RWPE2 (cell line): ENCODE results near the gene CDK10.

Source experiments
- ATAC-seq: fragments of 200-7000 bp; cut with Tn5 transposase; 3 replicates; pipeline ENCODE4 v1.9.1; 2021; ENCODE audit warnings: low read depth
- DNase-seq: peaks from one replicate; pipeline ENCODE4 v3.0.0-alpha.2; 2020; ENCODE audit warnings: low spot score
- H3K27ac ChIP-seq: fragments of 450-650 bp; 2 replicates; pipeline ENCODE4 v1.5.1; 2017; ENCODE audit warnings: mild to moderate bottlenecking; ENCODE audit not compliant: poor library complexity, severe bottlenecking
- H3K27me3 ChIP-seq: fragments of 250-450 bp; sonication (Bioruptor Pico); 2 replicates; pipeline ENCODE4 v1.5.1; 2021; ENCODE audit warnings: mild to moderate bottlenecking, moderate library complexity; ENCODE audit not compliant: insufficient read depth, poor library complexity, severe bottlenecking
- H3K36me3 ChIP-seq: fragments of 250-450 bp; sonication (Bioruptor Pico); 2 replicates; pipeline ENCODE4 v1.5.1; 2020; ENCODE audit warnings: low read depth, mild to moderate bottlenecking, moderate library complexity
- H3K4me1 ChIP-seq: fragments of 250-450 bp; sonication (Bioruptor Pico); 2 replicates; pipeline ENCODE4 v1.5.1; 2021; ENCODE audit warnings: mild to moderate bottlenecking, moderate library complexity; ENCODE audit not compliant: insufficient read depth, poor library complexity, severe bottlenecking
- H3K4me3 ChIP-seq: fragments of 250-450 bp; sonication (Bioruptor Pico); 2 replicates; pipeline ENCODE4 v1.5.1; 2021; ENCODE audit warnings: mild to moderate bottlenecking, moderate library complexity; ENCODE audit not compliant: severe bottlenecking
- H3K9me3 ChIP-seq: fragments of 250-450 bp; sonication (Bioruptor Pico); 2 replicates; pipeline ENCODE4 v1.5.1; 2021; ENCODE audit warnings: mild to moderate bottlenecking, moderate library complexity; ENCODE audit not compliant: severe bottlenecking
- CTCF ChIP-seq: fragments of 450-650 bp; IDR thresholded peaks from one replicate; pipeline ENCODE4 v1.5.1; 2017; ENCODE audit warnings: mild to moderate bottlenecking, moderate library complexity; ENCODE audit not compliant: poor library complexity, severe bottlenecking

Gene CDK10

GRCh38 chr16:89716493-89716892 lies 30.0 kb downstream of the CDK10 start:
- peaks cover 12% of the 10 kb centered on the region for H3K4me1 ChIP-seq

GRCh38 chr16:89716916-89717687 lies 30.6 kb downstream of the CDK10 start:
- peaks cover 12% of the 10 kb centered on the region for H3K4me1 ChIP-seq

More at GRCh38 chr16:89716493-89716892, 30.0 kb downstream of the CDK10 start:
- TF ChIP-seq CTCF, result no peak
- ATAC-seq (no peak), DNase-seq (peak; percentile 69)
- Histone ChIP-seq H3K4me3 (no peak overlapping the region), H3K27ac (no peak overlapping the region), H3K9me3 (no peaks in the 10 kb centered on the region), H3K36me3 (peaks cover 29% of the 10 kb centered on the region), H3K27me3 (no peaks in the 10 kb centered on the region)

GRCh38 chr16:89717688-89718505 lies 31.4 kb downstream of the CDK10 start:
- peak; percentile 56 for DNase-seq

More at GRCh38 chr16:89716916-89717687, 30.6 kb downstream of the CDK10 start:
- ATAC-seq (no peak), DNase-seq (no peak)
- H3K9me3 ChIP-seq, result no peaks in the 10 kb centered on the region
- H3K36me3 ChIP-seq, result peaks cover 29% of the 10 kb centered on the region
- no peak for TF ChIP-seq CTCF
- no peaks in the 10 kb centered on the region for H3K27me3 ChIP-seq
- H3K27ac ChIP-seq, result no peak overlapping the region
- H3K4me3 ChIP-seq, result no peak overlapping the region

DNA sequence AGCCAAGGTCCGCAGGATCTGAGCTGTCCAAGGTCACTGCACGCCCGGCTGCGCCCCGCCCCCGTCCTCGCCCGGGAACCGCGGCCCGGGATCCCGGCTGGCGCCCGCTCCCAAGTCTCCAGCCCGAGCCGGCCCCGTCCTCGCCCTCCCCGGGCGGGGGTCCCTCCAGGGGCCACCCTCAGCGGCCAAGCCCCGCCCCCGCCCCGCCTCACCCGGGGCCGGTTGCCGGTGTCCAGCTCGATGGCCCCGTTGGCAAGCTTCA lies 34.0 kb downstream of the CDK10 start:
- Histone ChIP-seq H3K4me1 (peaks cover 18% of the 10 kb centered on the region), H3K36me3 (peaks cover 30% of the 10 kb centered on the region), H3K9me3 (no peaks in the 10 kb centered on the region), H3K27me3 (no peaks in the 10 kb centered on the region), H3K27ac (peak overlapping the region; percentile 91), H3K4me3 (peak overlapping the region; percentile 79)
- DNase-seq (peak; percentile 65), ATAC-seq (peak; percentile 3)
- no peak for TF ChIP-seq CTCF

More at GRCh38 chr16:89717688-89718505, 31.4 kb downstream of the CDK10 start:
- H3K36me3 ChIP-seq, result peaks cover 29% of the 10 kb centered on the region
- no peaks in the 10 kb centered on the region for H3K9me3 ChIP-seq
- H3K27me3 ChIP-seq, result no peaks in the 10 kb centered on the region
- peaks cover 15% of the 10 kb centered on the region for H3K4me1 ChIP-seq
- H3K27ac ChIP-seq, result peak overlapping the region; percentile 91
- no peak overlapping the region for H3K4me3 ChIP-seq
- no peak for TF ChIP-seq CTCF
- no peak for ATAC-seq
